Activated T-cell treated with anti-CD3 and anti-CD28 coated beads, Interleukin-2, amount 50 U/mL, for 4 hours (primary cell): ENCODE measurements around the gene CAMTA1. TPM values are rescaled to one million over a fixed set of nuclear protein-coding genes. Genes with fewer than 3 reads are reported as not detected.

Experiments used
- ATAC-seq, 2 donors: fragments of 200-7000 bp; cut with Tn5 transposase; one replicate each; pipeline ENCODE4 v1.10.0; 2021
- DNase-seq: peaks from one replicate; pipeline ENCODE4 v3.0.0-alpha.2; 2020
- H3K27me3 Mint-ChIP-seq: one replicate; pipeline ENCODE4 v1.8.0; 2021; ENCODE audit warnings: low read depth, mixed read lengths
- H3K36me3 Mint-ChIP-seq: one replicate; pipeline ENCODE4 v1.8.0; 2022; ENCODE audit warnings: mixed read lengths; ENCODE audit not compliant: insufficient read depth
- H3K4me1 Mint-ChIP-seq: one replicate; pipeline ENCODE4 v1.8.0; 2021; ENCODE audit warnings: low read depth, mixed read lengths
- H3K4me3 Mint-ChIP-seq: one replicate; pipeline ENCODE4 v1.8.0; 2021; ENCODE audit warnings: mild to moderate bottlenecking, moderate library complexity, mixed read lengths
- H3K9me3 Mint-ChIP-seq: one replicate; pipeline ENCODE4 v1.8.0; 2021; ENCODE audit warnings: mixed read lengths
- total RNA-seq, 3 donors: library from RNA; stranded (reverse); gene quantifications; one replicate each; pipeline ENCODE4 v1.2.1, GENCODE V29; 2021

Gene CAMTA1
- total RNA-seq, 3 donors from 2014 or later = 47.5 to 50.3 (median 47.7) TPM

GRCh38 chr1:7657287-7658016 lies 872.2 kb downstream of the CAMTA1 start:
- Mint-ChIP-seq H3K27me3 (no peaks in the 10 kb centered on the region), H3K9me3 (no peaks in the 10 kb centered on the region), H3K36me3 (no peaks in the 10 kb centered on the region), H3K4me1 (no peaks in the 10 kb centered on the region), H3K4me3 (no peak overlapping the region)
- no peak for ATAC-seq
- no peak for DNase-seq

- no peaks in the 10 kb centered on the region for H3K36me3 Mint-ChIP-seq
- H3K4me1 Mint-ChIP-seq = no peaks in the 10 kb centered on the region
- DNase-seq (no peak), ATAC-seq (no peak)
- no peaks in the 10 kb centered on the region for H3K9me3 Mint-ChIP-seq
- H3K4me3 Mint-ChIP-seq = no peak overlapping the region
- H3K27me3 Mint-ChIP-seq = no peaks in the 10 kb centered on the region
Measured at GRCh38 chr1:7658099-7658498, 872.8 kb downstream of the CAMTA1 start.

GRCh38 chr1:7659514-7659913 lies 874.3 kb downstream of the CAMTA1 start:
- no peak overlapping the region for H3K4me3 Mint-ChIP-seq
- ATAC-seq (no peak), DNase-seq (no peak)
- no peaks in the 10 kb centered on the region for H3K4me1 Mint-ChIP-seq
- H3K36me3 Mint-ChIP-seq = no peaks in the 10 kb centered on the region
- H3K27me3 Mint-ChIP-seq = no peaks in the 10 kb centered on the region
- H3K9me3 Mint-ChIP-seq = no peaks in the 10 kb centered on the region

DNA sequence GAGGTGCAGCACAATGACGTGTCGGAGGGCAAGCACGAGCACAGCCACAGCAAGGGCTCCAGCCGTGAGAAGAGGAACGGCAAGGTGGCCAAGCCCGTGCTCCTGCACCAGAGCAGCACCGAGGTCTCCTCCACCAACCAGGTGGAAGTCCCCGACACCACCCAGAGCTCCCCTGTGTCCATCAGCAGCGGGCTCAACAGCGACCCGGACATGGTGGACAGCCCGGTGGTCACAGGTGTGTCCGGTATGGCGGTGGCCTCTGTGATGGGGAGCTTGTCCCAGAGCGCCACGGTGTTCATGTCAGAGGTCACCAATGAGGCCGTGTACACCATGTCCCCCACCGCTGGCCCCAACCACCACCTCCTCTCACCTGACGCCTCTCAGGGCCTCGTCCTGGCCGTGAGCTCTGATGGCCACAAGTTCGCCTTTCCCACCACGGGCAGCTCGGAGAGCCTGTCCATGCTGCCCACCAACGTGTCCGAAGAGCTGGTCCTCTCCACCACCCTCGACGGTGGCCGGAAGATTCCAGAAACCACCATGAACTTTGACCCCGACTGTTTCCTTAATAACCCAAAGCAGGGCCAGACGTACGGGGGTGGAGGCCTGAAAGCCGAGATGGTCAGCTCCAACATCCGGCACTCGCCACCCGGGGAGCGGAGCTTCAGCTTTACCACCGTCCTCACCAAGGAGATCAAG lies 878.3 kb downstream of the CAMTA1 start:
- no peak overlapping the region for H3K4me3 Mint-ChIP-seq
- no peaks in the 10 kb centered on the region for H3K4me1 Mint-ChIP-seq
- no peak for ATAC-seq
- H3K27me3 Mint-ChIP-seq = no peaks in the 10 kb centered on the region
- DNase-seq = no peak
- H3K36me3 Mint-ChIP-seq = no peaks in the 10 kb centered on the region
- no peaks in the 10 kb centered on the region for H3K9me3 Mint-ChIP-seq

DNA sequence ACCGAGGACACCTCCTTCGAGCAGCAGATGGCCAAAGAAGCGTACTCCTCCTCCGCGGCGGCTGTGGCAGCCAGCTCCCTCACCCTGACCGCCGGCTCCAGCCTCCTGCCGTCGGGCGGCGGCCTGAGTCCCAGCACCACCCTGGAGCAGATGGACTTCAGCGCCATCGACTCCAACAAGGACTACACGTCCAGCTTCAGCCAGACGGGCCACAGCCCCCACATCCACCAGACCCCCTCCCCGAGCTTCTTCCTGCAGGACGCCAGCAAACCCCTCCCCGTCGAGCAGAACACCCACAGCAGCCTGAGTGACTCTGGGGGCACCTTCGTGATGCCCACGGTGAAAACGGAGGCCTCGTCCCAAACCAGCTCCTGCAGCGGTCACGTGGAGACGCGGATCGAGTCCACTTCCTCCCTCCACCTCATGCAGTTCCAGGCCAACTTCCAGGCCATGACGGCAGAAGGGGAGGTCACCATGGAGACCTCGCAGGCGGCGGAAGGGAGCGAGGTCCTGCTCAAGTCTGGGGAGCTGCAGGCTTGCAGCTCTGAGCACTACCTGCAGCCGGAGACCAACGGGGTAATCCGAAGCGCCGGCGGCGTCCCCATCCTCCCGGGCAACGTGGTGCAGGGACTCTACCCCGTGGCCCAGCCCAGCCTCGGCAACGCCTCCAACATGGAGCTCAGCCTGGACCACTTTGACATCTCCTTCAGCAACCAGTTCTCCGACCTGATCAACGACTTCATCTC lies 879.1 kb downstream of the CAMTA1 start:
- Mint-ChIP-seq H3K27me3 (no peaks in the 10 kb centered on the region), H3K4me3 (no peak overlapping the region), H3K36me3 (no peaks in the 10 kb centered on the region), H3K4me1 (no peaks in the 10 kb centered on the region), H3K9me3 (no peaks in the 10 kb centered on the region)
- DNase-seq (no peak), ATAC-seq (no peak)

DNA sequence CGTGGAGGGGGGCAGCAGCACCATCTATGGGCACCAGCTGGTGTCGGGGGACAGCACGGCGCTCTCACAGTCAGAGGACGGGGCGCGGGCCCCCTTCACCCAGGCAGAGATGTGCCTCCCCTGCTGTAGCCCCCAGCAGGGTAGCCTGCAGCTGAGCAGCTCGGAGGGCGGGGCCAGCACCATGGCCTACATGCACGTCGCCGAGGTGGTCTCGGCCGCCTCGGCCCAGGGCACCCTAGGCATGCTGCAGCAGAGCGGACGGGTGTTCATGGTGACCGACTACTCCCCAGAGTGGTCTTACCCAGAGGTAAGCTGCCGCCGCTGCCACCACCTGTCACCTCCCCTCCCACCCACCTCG lies 879.6 kb downstream of the CAMTA1 start:
- Mint-ChIP-seq H3K4me1 (no peaks in the 10 kb centered on the region), H3K4me3 (no peak overlapping the region), H3K36me3 (no peaks in the 10 kb centered on the region), H3K27me3 (no peaks in the 10 kb centered on the region), H3K9me3 (no peaks in the 10 kb centered on the region)
- ATAC-seq = no peak
- no peak for DNase-seq

GRCh38 chr1:7666249-7666648 lies 881.0 kb downstream of the CAMTA1 start:
- Mint-ChIP-seq H3K4me1 (no peaks in the 10 kb centered on the region), H3K27me3 (peaks cover 4% of the 10 kb centered on the region), H3K4me3 (no peak overlapping the region), H3K36me3 (no peaks in the 10 kb centered on the region), H3K9me3 (no peaks in the 10 kb centered on the region)
- no peak for ATAC-seq
- no peak for DNase-seq

- ATAC-seq = no peak
- H3K36me3 Mint-ChIP-seq = no peaks in the 10 kb centered on the region
- no peak overlapping the region for H3K4me3 Mint-ChIP-seq
- peaks cover 1% of the 10 kb centered on the region for H3K4me1 Mint-ChIP-seq
- peaks cover 7% of the 10 kb centered on the region for H3K27me3 Mint-ChIP-seq
- H3K9me3 Mint-ChIP-seq = no peaks in the 10 kb centered on the region
- DNase-seq = no peak
Measured at GRCh38 chr1:7667159-7667558, 881.9 kb downstream of the CAMTA1 start.

DNA sequence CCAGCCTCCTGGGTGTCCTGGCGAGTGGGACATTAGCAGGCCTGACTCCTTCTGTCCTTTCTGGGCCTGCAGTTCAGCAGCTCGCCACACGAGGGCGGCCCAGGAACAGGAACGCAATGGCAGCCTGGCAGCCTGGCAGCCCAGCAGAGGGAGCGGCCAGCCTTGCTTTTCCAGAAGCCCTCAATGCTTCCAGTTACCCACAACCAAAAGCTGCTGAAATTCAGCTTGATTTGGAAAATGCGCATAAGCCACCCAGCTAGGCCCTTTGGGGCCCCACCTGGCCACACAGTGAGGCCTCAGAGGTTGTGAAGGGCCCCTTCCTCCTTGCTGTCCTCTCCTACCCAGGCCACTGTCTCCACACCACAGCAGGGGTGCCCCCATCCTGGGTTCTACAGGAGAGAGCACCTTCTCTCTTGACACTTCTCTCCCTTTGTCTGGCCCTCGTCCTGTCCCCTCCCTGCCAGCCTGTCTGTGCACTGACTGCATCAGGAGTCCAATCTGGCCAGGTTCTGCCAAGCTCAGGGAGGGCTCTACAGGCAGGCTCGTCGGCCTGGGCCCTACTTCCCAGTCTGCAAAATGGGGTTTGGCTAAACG lies 882.5 kb downstream of the CAMTA1 start:
- DNase-seq (peak; percentile 87), ATAC-seq (peak; percentile 71 to 78)
- Mint-ChIP-seq H3K27me3 (peaks cover 7% of the 10 kb centered on the region), H3K36me3 (no peaks in the 10 kb centered on the region), H3K4me3 (no peak overlapping the region), H3K9me3 (no peaks in the 10 kb centered on the region), H3K4me1 (peaks cover 3% of the 10 kb centered on the region)

DNA sequence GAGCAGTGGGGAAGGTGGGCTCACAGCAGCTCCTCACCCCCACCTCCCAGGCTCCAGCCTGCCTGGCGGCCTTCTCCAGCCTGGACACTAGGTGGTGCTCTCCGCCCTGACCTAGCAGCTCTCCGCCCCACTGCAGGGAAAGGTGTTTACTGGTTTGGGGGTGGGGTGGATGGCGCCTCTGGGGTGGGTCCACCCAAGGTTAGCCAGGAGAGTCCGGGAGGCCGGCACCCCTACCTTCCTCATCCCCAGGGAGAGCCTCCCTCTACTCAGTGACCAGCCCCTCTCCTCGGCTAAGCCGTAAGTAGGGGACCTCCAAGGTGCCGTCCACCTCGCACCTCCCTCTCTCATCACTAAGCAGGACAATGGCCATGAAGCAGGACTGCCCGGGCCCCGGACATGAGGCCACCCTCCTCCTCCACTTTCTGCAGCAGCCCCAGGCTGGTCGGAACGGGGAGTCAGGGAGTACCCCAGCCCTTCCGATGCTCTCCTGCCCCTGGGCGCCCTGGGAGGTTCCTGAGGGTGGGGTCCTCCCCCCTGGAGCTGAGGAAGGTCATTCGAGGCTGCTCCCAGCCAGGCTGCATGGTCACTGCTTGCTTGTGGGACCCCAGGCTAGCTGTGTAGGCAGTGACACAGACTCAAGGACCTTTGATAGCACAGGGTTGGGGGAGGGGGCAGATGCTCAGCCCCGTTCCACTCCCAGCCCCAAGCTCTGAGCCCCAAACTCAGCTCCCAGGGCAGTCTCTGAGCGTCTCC lies 884.5 kb downstream of the CAMTA1 start:
- peak; percentile 73 to 77 for ATAC-seq
- DNase-seq = peak; percentile 51
- peaks cover 3% of the 10 kb centered on the region for H3K4me1 Mint-ChIP-seq
- no peak overlapping the region for H3K4me3 Mint-ChIP-seq
- no peaks in the 10 kb centered on the region for H3K36me3 Mint-ChIP-seq
- H3K9me3 Mint-ChIP-seq = no peaks in the 10 kb centered on the region
- H3K27me3 Mint-ChIP-seq = peaks cover 7% of the 10 kb centered on the region

DNA sequence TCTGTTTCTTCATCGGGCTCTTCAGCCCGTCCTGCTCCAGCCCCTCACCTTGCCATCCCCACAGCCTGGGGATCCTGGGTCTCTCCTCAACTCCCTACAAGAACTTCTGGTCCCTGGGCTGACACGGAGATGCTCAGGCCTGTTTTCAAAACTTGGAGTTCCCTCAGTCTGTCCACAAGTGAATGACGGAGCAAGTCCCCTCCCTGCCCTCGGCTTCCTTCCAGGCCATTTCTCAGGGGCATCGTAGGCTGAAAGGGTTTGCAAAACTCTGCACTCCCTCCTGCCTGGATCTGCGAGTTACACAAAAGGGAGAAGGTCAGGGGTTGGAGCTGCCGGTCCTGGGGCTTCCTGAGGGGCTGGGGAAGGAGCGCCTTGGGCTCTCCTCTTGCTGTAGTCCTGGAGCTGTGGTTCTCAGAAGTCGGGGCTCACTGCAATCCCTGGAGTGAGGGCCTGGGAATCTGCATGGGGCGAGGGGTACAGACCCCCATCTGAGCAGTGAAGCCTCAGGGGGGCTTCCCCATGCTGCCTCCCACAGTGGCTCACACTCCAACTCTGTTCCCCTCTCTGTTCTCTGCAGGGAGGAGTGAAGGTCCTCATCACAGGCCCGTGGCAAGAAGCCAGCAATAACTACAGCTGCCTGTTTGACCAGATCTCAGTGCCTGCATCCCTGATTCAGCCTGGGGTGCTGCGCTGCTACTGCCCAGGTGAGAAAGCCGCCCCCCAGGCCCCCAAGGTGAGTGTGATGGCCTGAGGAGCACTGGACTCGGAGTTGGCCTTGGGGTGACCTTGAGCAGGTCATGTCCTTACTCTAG lies 885.3 kb downstream of the CAMTA1 start:
- H3K36me3 Mint-ChIP-seq = no peaks in the 10 kb centered on the region
- no peaks in the 10 kb centered on the region for H3K9me3 Mint-ChIP-seq
- peaks cover 7% of the 10 kb centered on the region for H3K27me3 Mint-ChIP-seq
- DNase-seq (no peak), ATAC-seq (no peak)
- H3K4me1 Mint-ChIP-seq = peaks cover 3% of the 10 kb centered on the region
- no peak overlapping the region for H3K4me3 Mint-ChIP-seq

DNA sequence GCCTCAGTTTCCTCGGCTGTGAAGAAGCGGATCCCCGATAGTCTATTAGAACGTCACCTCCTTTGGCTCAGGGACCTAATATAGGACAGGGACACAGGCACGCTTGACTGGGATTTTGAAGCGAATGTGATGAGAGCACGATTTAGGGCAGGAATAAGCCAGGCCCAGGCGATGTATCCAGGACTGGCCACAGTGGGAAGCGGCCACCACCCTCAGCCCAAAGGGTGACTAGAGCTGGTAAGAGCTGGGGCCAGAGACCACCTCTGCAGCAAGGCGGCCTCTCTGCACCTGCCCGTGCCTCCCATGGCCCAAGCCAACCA lies 885.9 kb downstream of the CAMTA1 start:
- ATAC-seq (no peak), DNase-seq (no peak)
- H3K9me3 Mint-ChIP-seq = no peaks in the 10 kb centered on the region
- no peak overlapping the region for H3K4me3 Mint-ChIP-seq
- H3K36me3 Mint-ChIP-seq = no peaks in the 10 kb centered on the region
- peaks cover 3% of the 10 kb centered on the region for H3K4me1 Mint-ChIP-seq
- peaks cover 7% of the 10 kb centered on the region for H3K27me3 Mint-ChIP-seq

GRCh38 chr1:7671676-7672075 lies 886.4 kb downstream of the CAMTA1 start:
- no peak overlapping the region for H3K4me3 Mint-ChIP-seq
- no peaks in the 10 kb centered on the region for H3K9me3 Mint-ChIP-seq
- no peaks in the 10 kb centered on the region for H3K36me3 Mint-ChIP-seq
- H3K27me3 Mint-ChIP-seq = peaks cover 7% of the 10 kb centered on the region
- DNase-seq (no peak), ATAC-seq (no peak)
- peaks cover 3% of the 10 kb centered on the region for H3K4me1 Mint-ChIP-seq
